Vagina (tissue), 2 donors: ENCODE results near the gene FOXI2. TPM values are rescaled to one million over a fixed set of nuclear protein-coding genes. Genes with fewer than 3 reads are reported as not detected.

Source experiments
- DNase-seq, 2 donors: peaks; one replicate each; pipeline ENCODE4 v3.0.0-alpha.2; 2017; ENCODE audit errors: extremely low spot score in 2 of 2
- H3K27ac ChIP-seq: fragments of 200-600 bp; sonication (generic); one replicate; pipeline ENCODE4 v1.5.1; 2019
- H3K27me3 ChIP-seq: fragments of 200-600 bp; sonication (generic); one replicate; pipeline ENCODE4 v1.5.1; 2019
- H3K36me3 ChIP-seq, 2 donors: fragments of 200-600 bp; sonication (generic); one replicate each; pipeline ENCODE4 v1.5.1; 2017 to 2019
- H3K4me1 ChIP-seq: fragments of 200-600 bp; sonication (generic); one replicate; pipeline ENCODE4 v1.5.1; 2019
- H3K4me3 ChIP-seq, 2 donors: fragments of 200-600 bp; sonication (generic); 1 replicate in 1 of 2; 2 replicates in 1 of 2; pipeline ENCODE4 v1.5.1; 2016 to 2019
- H3K9me3 ChIP-seq: fragments of 200-600 bp; sonication (generic); one replicate; pipeline ENCODE4 v1.5.1; 2019
- POLR2A ChIP-seq, 2 donors: fragments of 450-650 bp; IDR thresholded peaks; one replicate each; pipeline ENCODE4 v1.6.1; 2017; ENCODE audit warnings: antibody characterized with exemption in 2 of 2, mild to moderate bottlenecking in 2 of 2, moderate library complexity in 2 of 2
- POLR2AphosphoS5 ChIP-seq, 2 donors: sonication (generic); formaldehyde crosslinking; IDR thresholded peaks; one replicate each; pipeline ENCODE4 v1.9.0; 2017; ENCODE audit warnings: antibody characterized with exemption in 2 of 2, mild to moderate bottlenecking in 2 of 2, low read depth in 1 of 2; ENCODE audit not compliant: insufficient read depth in 1 of 2
- intact Hi-C: fragments of 100-400 bp; cut with DNase I; formaldehyde crosslinking; loops from one replicate; pipeline ENCODE4 v1.15.1; 2023
- total RNA-seq: library from RNA; depleted of rRNA; stranded (reverse); fragments of >200 nt; gene quantifications from one replicate; pipeline ENCODE4 v1.2.3, GENCODE V29; 2016
- TF ChIP-seq, protein P1 (sequence below), 3 experiments: fragments of 450-650 bp in 2 of 3; fragments of 200-600 bp in 1 of 3; sonication (generic) in 1 of 3; IDR thresholded peaks; one replicate each; pipeline ENCODE4 v1.5.1; 2017 to 2019; ENCODE audit warnings: antibody characterized with exemption in 3 of 3, mild to moderate bottlenecking in 2 of 3, moderate library complexity in 2 of 3

The FOXI2 gene
- total RNA-seq, 1 donor from 2014 or later = 0.25 TPM

DNA sequence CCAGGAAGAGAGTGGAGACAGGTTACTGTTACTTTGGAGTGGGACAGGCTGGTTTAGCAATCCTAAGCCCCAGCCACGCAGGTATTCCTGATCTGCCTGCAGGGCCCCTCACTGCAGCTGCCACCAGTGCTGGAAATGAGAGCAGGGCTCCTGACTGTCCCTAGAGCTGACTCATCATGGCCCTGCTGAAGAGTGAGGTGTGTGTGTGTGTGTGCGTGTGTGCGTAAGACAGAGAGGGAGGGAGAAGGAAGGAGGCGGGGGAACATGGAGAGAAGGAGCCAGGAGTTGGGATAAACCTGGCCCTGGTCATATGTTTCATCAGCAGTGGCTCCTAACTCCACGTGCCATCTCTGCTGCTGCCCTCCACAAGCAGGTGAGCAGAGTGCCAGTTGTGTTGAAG, 3.6 kb downstream of the FOXI2 start:
- Histone ChIP-seq H3K9me3 (no peaks in the 10 kb centered on the region), H3K27me3 (no peaks in the 10 kb centered on the region), H3K36me3 (no peaks in the 10 kb centered on the region), H3K4me3 (no peak overlapping the region), H3K4me1 (peaks cover 14% of the 10 kb centered on the region), H3K27ac (no peak overlapping the region)
- DNase-seq = no peak
- TF ChIP-seq POLR2AphosphoS5 (IDR thresholded peaks at IDR 0.05; ENCODE audit: insufficient read depth in 1 of 2, low read depth in 1 of 2) = no peak
- TF ChIP-seq, protein P1, sequence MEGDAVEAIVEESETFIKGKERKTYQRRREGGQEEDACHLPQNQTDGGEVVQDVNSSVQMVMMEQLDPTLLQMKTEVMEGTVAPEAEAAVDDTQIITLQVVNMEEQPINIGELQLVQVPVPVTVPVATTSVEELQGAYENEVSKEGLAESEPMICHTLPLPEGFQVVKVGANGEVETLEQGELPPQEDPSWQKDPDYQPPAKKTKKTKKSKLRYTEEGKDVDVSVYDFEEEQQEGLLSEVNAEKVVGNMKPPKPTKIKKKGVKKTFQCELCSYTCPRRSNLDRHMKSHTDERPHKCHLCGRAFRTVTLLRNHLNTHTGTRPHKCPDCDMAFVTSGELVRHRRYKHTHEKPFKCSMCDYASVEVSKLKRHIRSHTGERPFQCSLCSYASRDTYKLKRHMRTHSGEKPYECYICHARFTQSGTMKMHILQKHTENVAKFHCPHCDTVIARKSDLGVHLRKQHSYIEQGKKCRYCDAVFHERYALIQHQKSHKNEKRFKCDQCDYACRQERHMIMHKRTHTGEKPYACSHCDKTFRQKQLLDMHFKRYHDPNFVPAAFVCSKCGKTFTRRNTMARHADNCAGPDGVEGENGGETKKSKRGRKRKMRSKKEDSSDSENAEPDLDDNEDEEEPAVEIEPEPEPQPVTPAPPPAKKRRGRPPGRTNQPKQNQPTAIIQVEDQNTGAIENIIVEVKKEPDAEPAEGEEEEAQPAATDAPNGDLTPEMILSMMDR (IDR thresholded peaks at IDR 0.05) = no peak
- no peak for TF ChIP-seq POLR2A (IDR thresholded peaks at IDR 0.05)
- intact Hi-C loops = no loop called here

DNA sequence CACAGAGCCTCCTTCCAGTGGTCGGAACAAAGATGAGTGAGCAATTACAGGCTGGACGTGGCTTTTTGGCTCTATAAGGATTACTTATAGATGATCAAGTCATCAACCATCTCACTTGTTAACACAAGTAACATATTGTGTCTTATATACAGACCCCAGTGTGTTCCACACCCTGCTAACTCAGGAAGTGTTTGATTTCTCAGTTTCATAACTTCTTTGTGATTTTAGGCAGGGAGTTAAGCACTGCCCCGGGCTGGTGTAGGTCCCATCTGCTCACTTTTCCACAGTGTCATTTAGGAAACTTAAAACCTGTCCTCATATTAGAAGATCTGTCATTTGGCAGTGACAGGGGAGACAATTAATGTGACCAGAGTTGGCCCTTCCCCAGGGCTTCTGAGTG, 6.2 kb downstream of the FOXI2 start:
- Histone ChIP-seq H3K36me3 (no peaks in the 10 kb centered on the region), H3K27ac (no peak overlapping the region), H3K4me1 (peaks cover 7% of the 10 kb centered on the region), H3K27me3 (no peaks in the 10 kb centered on the region), H3K9me3 (no peaks in the 10 kb centered on the region), H3K4me3 (no peak overlapping the region)
- intact Hi-C loops = no loop called here
- DNase-seq = no peak
- TF ChIP-seq POLR2A (IDR thresholded peaks at IDR 0.05) = no peak
- TF ChIP-seq POLR2AphosphoS5 (IDR thresholded peaks at IDR 0.05; ENCODE audit: insufficient read depth in 1 of 2, low read depth in 1 of 2) = no peak
- TF ChIP-seq, protein P1 (IDR thresholded peaks at IDR 0.05) = no peak

DNA sequence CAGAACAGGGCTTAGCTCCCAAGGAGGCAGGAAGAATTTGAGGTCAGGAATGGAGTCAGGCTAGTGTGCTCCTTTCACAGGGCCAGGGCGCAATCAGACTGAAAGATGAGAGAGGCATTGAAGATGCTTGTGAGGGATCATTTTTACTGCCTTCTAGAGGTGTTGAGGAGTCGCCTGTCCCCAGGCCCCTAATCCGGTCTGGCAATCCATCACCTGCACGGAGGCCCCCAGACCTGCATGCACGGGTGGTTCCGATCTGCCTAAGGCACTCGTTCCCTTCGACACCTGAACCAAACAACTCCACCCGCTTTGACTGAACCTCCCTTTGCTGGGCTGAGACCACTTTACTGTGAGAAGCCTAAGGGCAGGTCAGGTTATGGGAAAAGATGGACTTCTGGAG, 8.0 kb downstream of the FOXI2 start:
- Histone ChIP-seq H3K4me1 (no peaks in the 10 kb centered on the region), H3K27ac (no peak overlapping the region), H3K9me3 (no peaks in the 10 kb centered on the region), H3K36me3 (no peaks in the 10 kb centered on the region), H3K27me3 (no peaks in the 10 kb centered on the region), H3K4me3 (no peak overlapping the region)
- TF ChIP-seq POLR2AphosphoS5 (IDR thresholded peaks at IDR 0.05; ENCODE audit: insufficient read depth in 1 of 2, low read depth in 1 of 2) (no peak), POLR2A (IDR thresholded peaks at IDR 0.05) (no peak)
- TF ChIP-seq, protein P1 (IDR thresholded peaks at IDR 0.05) = no peak
- no peak for DNase-seq
- intact Hi-C loops = no loop called here

DNA sequence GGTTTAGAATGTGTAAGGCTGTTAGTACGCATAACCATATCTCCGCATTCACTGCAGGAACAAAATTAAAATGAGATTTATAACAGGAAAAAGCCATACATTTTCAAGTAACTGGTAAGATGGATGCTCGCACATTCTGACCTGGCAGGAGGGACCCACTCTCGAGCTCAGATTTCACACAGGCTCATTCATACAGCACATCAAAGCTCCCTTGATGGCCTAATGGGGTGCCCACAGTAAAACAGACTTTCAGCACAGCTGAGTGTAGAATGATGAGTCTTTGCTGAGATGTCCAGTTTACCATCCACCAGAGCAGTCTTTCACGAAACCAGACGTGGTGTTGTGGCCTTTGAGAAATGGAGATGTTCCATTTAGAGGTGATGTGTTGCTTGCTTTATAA, 8.9 kb downstream of the FOXI2 start:
- no peak for TF ChIP-seq POLR2AphosphoS5 (IDR thresholded peaks at IDR 0.05; ENCODE audit: insufficient read depth in 1 of 2, low read depth in 1 of 2)
- no peak for TF ChIP-seq POLR2A (IDR thresholded peaks at IDR 0.05)
- TF ChIP-seq, protein P1 (IDR thresholded peaks at IDR 0.05) = no peak
- Histone ChIP-seq H3K27ac (no peak overlapping the region), H3K36me3 (no peaks in the 10 kb centered on the region), H3K9me3 (no peaks in the 10 kb centered on the region), H3K27me3 (no peaks in the 10 kb centered on the region), H3K4me3 (no peak overlapping the region), H3K4me1 (no peaks in the 10 kb centered on the region)
- no peak for DNase-seq
- intact Hi-C loops = no loop called here

DNA sequence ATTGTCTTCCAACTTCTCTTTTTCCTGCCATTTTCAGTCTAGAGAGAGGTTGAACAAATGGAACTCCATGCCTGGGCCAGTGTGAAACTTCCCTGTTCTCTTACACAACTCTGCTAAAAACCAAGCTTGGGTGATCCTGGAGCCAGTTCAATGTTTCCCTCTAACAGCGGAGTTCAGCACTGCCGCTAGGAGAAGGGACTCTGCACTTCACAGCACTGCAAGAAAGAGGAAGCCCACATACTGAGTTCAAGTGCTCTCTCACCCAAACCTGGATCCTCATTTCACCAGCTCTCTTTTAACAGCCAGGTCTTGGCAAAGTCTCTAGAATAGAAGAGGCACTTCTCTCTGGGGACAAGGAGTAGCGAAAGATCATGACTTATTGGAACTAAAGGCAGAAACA, 18.8 kb downstream of the FOXI2 start:
- intact Hi-C loops = no loop called here
- no peak overlapping the region for H3K4me3 ChIP-seq
- H3K9me3 ChIP-seq = no peaks in the 10 kb centered on the region
- no peak overlapping the region for H3K27ac ChIP-seq
- H3K4me1 ChIP-seq = no peaks in the 10 kb centered on the region
- H3K27me3 ChIP-seq = no peaks in the 10 kb centered on the region
- peak in 1 of 2 donors; percentile 18 for DNase-seq
- H3K36me3 ChIP-seq = no peaks in the 10 kb centered on the region
- no peak for TF ChIP-seq POLR2AphosphoS5 (IDR thresholded peaks at IDR 0.05; ENCODE audit: insufficient read depth in 1 of 2, low read depth in 1 of 2)
- no peak for TF ChIP-seq POLR2A (IDR thresholded peaks at IDR 0.05)
